Kasumi-1 (cell line): ENCODE data around the gene ENTR1.
A peak's percentile ranks its signal among the peaks of the same experiment; 100 is the strongest.
"Not testable (repeated sequence)": the region's sequence is repeated elsewhere in the genome, so short reads cannot be mapped to it uniquely, and the experiment has no call there.

ENCODE experiments used
- DNase-seq, 2 experiments: peaks; one replicate each; lab custom pipeline; 2025; lab: John Stamatoyannopoulos, UW

ENTR1 gene

DNA sequence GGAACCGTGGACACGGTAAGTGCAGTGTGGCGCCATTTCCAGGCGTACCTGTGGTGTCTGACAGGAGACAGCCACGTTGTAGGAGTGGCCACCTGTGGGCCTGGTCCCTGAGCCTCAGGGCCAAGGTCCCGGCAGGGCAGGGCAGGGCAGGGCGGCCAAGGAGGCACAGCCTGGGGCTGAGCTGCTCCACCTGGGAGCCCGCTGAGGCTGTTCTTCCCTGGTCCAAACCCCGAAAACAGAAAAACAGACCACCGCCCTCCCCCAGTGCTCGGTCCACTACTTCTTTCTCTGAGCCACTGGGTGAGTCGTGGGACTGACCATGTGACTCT is 8.6 kb upstream of the ENTR1 start:
- DNase-seq = no peak

- no peak for DNase-seq
Observed at GRCh38 chr9:136418182-136419091, 8.0 kb upstream of the ENTR1 start.

- no peak for DNase-seq
Observed at GRCh38 chr9:136416914-136417313, 6.5 kb upstream of the ENTR1 start.

DNA sequence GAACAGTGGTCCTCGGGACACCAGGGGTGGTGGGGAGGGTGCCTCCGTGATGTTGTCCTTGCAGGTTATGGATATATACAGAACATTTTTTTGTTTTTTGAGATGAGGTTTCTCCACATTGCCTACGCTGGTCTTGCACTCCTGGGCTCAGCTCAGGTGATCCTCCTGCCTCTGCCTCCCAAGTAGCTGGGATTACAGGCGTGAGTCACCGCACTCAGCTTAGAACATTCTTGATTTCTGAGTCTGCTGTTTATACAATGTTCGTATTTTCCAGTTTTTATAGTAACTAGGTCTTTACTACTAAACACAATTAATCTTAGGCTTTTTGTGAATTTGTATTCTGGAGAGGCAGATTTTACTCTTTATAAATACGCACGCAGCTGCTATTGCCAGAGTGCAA is 6.0 kb upstream of the ENTR1 start:
- no peak for DNase-seq

DNA sequence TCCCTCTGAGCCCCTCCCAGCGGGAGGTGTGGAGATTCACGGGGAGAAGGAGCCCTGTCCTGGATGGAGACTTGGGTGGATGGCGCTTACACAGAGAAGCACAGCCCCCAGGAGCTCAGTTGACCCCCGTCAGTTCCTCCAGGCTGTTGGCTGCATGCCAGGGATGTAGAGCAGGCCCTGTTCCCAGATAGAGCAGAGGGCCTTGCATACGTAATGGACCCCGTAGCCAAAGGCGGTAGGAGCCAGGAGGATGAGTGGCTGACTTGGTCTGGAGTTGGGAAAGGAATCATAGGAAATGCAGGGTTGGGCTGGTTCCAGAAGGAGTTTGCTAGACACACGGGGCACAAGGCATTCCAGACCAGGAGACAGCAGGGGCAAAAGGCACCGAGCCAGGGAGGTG is 2.5 kb upstream of the ENTR1 start:
- DNase-seq = no peak

- no peak for DNase-seq
Observed at GRCh38 chr9:136411378-136411777, 964 bp upstream of the ENTR1 start.

GRCh38 chr9:136409557-136410455 is 608 bp downstream of the ENTR1 start:
- peak; percentile 19 to 22 for DNase-seq

DNA sequence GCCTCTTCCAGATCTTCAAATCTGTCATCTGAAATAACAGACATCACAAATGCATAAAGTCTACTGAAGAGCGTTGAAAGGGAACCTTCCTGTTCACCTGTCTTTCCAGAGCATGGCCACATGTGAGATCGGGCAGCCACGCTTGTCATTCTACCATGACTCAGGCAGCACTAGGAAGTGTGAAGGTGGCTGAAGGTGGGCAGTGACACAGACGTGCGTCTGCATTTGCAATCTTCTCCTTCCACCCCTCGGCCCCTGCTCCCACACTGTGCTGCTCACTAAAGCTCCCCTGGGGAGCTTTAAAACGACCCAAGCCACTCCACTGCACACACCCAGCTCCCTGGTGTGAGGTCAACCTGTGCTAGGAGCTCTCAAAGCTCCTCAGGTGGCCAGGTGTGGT is 2.5 kb downstream of the ENTR1 start:
- no peak for DNase-seq

- DNase-seq = not testable (repeated sequence)
Observed at GRCh38 chr9:136407061-136407460, 3.4 kb downstream of the ENTR1 start.

DNA sequence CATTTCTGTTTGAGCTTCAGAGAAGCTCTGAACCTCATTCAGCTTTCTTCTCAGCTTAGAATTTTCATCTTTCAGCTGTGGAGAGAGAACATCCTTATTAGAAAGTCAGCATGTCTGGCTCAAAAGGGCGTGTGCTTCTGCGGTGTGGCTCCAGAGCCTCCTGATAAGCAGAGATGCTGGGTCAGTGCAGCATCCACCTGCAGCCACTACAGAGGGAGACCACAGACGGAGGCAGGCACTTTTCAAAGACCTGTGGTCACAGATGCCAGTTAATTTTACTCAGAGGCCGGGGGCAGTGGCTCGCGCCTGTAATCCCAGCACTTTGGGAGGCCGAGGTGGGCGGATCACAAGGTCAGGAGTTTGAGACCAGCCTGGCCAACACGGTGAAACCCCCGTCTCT is 4.5 kb downstream of the ENTR1 start:
- not testable (repeated sequence) for DNase-seq

GRCh38 chr9:136405481-136405880 is 4.9 kb downstream of the ENTR1 start:
- DNase-seq = no peak

- DNase-seq = no peak
Observed at GRCh38 chr9:136404801-136405136, 5.6 kb downstream of the ENTR1 start.

- DNase-seq = no peak
Observed at GRCh38 chr9:136403915-136404800, 6.3 kb downstream of the ENTR1 start.

DNA sequence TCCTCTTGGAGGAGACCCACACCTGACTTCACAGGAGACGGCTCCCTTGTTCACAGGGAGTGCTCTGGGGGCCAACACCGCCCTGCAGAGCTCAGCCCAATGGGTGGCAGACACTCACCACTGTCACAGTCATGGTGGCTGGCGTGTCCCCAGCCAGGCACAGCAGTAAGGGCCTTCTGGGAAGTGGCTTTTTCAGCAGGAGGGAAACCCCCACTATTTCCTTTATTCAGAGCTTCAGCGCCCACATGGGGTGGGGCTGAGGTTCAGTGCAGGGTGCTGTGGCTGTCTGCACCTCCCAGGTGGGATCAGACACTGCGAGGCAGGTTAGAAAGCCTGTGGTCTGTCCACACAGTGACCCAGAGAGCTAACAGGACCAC is 6.9 kb downstream of the ENTR1 start:
- no peak for DNase-seq

DNA sequence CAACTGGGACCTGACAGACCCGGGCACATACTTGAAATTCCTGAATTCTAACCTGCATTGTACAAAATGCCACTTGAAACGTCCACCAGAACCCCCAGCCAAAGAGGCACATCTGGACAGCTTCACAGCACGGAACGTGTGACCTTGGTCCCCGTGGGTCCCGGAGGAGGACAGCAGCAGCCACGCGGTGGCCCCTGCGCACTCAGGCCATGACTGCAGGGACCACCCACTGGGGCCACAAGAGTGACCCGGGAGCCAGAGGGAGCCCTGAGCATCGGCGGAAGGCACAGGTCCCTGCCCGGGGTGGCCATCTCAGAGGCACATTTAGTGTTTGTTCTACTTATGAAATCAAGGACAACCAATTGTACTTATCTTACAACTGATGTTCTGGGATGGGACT is 8.3 kb downstream of the ENTR1 start:
- DNase-seq = no peak

GRCh38 chr9:136401173-136401922 is 9.1 kb downstream of the ENTR1 start:
- DNase-seq = no peak

- DNase-seq = peak; percentile 66 to 85
Observed at GRCh38 chr9:136400038-136400834, 10.2 kb downstream of the ENTR1 start, which contains the start of gene SNAPC4. TSS of gene SNAPC4 (minus strand) at chr9:136400170. CDS start at chr9:136398428, 1,742 bp downstream.

GRCh38 chr9:136399176-136400037 is 11.0 kb downstream of the ENTR1 start:
- peak in 1 of 2 experiments; percentile 4 for DNase-seq

DNA sequence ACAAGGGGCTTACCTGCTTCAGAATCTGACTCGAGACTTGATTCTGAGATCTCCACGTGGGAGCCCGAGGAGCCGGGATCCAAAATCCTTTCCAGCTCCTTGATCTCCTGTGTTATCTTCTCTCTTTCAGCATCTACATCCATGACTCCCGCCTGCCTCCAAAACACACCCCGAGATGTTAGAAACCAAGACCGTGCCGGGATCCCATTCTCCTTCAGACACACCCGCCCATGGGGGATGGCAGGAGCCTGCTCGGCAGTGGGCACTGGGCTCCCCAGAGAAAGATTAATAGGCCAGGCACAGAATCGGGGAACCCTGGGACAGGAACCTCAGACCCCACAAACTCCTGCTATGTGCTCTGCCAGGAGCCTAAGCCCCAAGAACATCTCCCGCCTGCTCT is 12.1 kb downstream of the ENTR1 start:
- DNase-seq = no peak

DNA sequence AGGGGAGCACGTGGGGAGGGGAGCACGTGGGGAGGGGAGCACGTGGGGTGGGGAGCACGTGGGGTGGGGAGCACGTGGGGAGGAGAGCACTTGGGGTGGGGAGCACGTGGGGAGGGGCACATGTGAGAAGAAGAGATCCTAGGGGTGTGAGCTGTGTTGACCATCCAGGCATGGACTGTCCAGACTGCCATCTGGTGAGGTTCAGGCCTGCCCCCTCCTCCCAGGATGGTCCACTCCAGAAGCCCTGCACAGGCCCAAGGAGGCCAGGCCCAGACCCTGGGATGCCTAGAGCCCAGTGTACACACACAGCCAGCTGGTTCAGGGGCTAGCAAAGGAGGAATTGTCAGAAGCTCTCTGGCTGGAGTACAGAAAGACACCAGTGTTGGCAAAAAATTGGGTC is 12.8 kb downstream of the ENTR1 start:
- no peak for DNase-seq
